Measurements from ENCODE around the gene PDE10A. TPM values are rescaled to one million over a fixed set of nuclear protein-coding genes. Genes with fewer than 3 reads are reported as not detected.

The PDE10A gene
- total RNA-seq, 6 experiments from 2014 or later, result 1.2 to 2.0 (median 1.6) TPM; not detected in 2

GRCh38 chr6:165487950-165488349 lies 175.1 kb downstream of the PDE10A start:
- Mint-ChIP-seq H3K9me3 (peaks cover 69% of the 10 kb centered on the region), H3K4me3 (no peak overlapping the region), H3K27me3 (ENCODE audit: insufficient read depth) (no peaks in the 10 kb centered on the region), H3K27ac (no peak overlapping the region), H3K4me1 (ENCODE audit: low read depth) (no peaks in the 10 kb centered on the region), H3K36me3 (ENCODE audit: low read depth) (no peaks in the 10 kb centered on the region)
- DNase-seq, result no peak
- no peak for TF ChIP-seq CTCF (IDR thresholded peaks at IDR 0.05)

- no peaks in the 10 kb centered on the region for H3K4me1 Mint-ChIP-seq (ENCODE audit: low read depth)
- no peak overlapping the region for H3K4me3 Mint-ChIP-seq
- H3K27me3 Mint-ChIP-seq (ENCODE audit: insufficient read depth), result no peaks in the 10 kb centered on the region
- no peaks in the 10 kb centered on the region for H3K36me3 Mint-ChIP-seq (ENCODE audit: low read depth)
- H3K9me3 Mint-ChIP-seq, result peaks cover 65% of the 10 kb centered on the region
- no peak overlapping the region for H3K27ac Mint-ChIP-seq
- TF ChIP-seq CTCF (IDR thresholded peaks at IDR 0.05), result no peak
- DNase-seq, result no peak
Observed at GRCh38 chr6:165487347-165487746, 175.7 kb downstream of the PDE10A start.

GRCh38 chr6:165486183-165487137 lies 176.6 kb downstream of the PDE10A start:
- Mint-ChIP-seq H3K9me3 (peaks cover 65% of the 10 kb centered on the region), H3K27me3 (ENCODE audit: insufficient read depth) (no peaks in the 10 kb centered on the region), H3K36me3 (ENCODE audit: low read depth) (no peaks in the 10 kb centered on the region), H3K4me3 (no peak overlapping the region), H3K27ac (no peak overlapping the region), H3K4me1 (ENCODE audit: low read depth) (no peaks in the 10 kb centered on the region)
- DNase-seq, result no peak
- no peak for TF ChIP-seq CTCF (IDR thresholded peaks at IDR 0.05)

GRCh38 chr6:165484178-165484889 lies 178.7 kb downstream of the PDE10A start:
- Mint-ChIP-seq H3K9me3 (peaks cover 54% of the 10 kb centered on the region), H3K36me3 (ENCODE audit: low read depth) (no peaks in the 10 kb centered on the region), H3K4me1 (ENCODE audit: low read depth) (no peaks in the 10 kb centered on the region), H3K4me3 (no peak overlapping the region), H3K27ac (no peak overlapping the region), H3K27me3 (ENCODE audit: insufficient read depth) (no peaks in the 10 kb centered on the region)
- DNase-seq, result no peak
- TF ChIP-seq CTCF (IDR thresholded peaks at IDR 0.05), result no peak

GRCh38 chr6:165481921-165482320 lies 181.1 kb downstream of the PDE10A start:
- Mint-ChIP-seq H3K27me3 (ENCODE audit: insufficient read depth) (no peaks in the 10 kb centered on the region), H3K36me3 (ENCODE audit: low read depth) (no peaks in the 10 kb centered on the region), H3K4me3 (no peak overlapping the region), H3K27ac (no peak overlapping the region), H3K9me3 (peaks cover 42% of the 10 kb centered on the region), H3K4me1 (ENCODE audit: low read depth) (no peaks in the 10 kb centered on the region)
- no peak for TF ChIP-seq CTCF (IDR thresholded peaks at IDR 0.05)
- no peak for DNase-seq
